GM18861 (cell line): Measurements from ENCODE around the gene ZNF773.
A peak's percentile ranks its signal among the peaks of the same experiment; 100 is the strongest.
"Not testable (repeated sequence)": the region's sequence is repeated elsewhere in the genome, so short reads cannot be mapped to it uniquely, and the experiment has no call there.

Experiments
- ATAC-seq: cut with Tn5 transposase; IDR thresholded peaks from one replicate; pipeline ENCODE4 v1.9.1; 2021; ENCODE audit not compliant: unreplicated experiment

Gene ZNF773

DNA sequence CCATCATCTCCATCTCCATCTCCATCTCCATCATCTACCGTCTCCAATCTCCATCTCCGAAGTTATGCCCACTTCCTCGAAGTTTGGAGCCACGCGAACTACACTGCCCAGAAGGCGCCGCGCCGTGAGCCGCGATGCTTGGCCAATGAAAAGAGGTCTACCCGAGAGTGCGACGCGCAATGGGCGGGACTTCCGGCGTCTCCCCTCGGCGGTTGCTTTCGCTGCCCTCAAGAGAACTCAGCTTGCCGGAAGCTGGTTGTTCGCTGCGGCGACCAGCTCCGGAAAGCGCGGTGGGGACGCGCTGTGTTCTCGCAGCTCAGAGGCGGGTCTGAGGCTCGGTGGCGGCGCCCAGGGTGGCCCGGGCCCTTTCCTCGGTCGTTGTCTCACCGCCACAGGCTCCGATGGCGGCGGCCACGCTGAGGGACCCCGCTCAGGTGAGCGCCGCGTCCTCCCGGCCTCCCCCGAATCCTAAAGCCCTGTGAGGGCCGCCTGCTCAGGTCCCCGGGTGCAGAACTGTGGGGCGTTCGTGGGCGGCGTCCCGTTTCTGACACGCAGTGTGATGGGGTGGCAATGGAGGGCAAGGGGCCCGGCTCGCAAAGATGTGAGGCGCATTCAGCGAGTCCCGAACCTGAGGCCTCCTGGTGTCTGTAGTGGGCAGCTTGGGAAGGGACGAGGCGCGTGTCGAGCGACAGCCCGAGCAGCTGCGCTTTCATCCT lies at the start of gene ZNF773:
Gene ZNF773 (plus strand): TSS at position 259 of the 716 bp plus-strand sequence. CDS start 143 bp downstream, at position 402.
- ATAC-seq = peak; percentile 93

DNA sequence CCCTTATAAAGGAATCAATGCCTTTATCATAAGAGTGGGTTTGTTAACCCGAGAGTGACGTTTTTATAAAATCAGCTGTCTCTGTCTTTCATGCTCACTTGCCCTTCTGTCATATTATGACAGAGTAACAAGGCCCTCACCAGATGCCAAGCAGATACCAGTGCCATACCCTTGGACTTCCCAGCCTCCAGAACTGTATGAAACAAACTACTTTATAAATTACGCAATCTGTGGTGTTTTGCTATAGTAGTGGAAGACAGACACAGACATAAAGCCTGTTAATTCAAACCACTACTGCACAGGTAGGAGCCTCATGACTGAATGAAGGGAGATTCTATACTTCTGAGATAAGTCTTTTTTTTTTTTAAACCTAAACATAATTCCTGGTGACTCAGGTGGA lies 47.4 kb upstream of the ZNF773 start:
- no peak for ATAC-seq

DNA sequence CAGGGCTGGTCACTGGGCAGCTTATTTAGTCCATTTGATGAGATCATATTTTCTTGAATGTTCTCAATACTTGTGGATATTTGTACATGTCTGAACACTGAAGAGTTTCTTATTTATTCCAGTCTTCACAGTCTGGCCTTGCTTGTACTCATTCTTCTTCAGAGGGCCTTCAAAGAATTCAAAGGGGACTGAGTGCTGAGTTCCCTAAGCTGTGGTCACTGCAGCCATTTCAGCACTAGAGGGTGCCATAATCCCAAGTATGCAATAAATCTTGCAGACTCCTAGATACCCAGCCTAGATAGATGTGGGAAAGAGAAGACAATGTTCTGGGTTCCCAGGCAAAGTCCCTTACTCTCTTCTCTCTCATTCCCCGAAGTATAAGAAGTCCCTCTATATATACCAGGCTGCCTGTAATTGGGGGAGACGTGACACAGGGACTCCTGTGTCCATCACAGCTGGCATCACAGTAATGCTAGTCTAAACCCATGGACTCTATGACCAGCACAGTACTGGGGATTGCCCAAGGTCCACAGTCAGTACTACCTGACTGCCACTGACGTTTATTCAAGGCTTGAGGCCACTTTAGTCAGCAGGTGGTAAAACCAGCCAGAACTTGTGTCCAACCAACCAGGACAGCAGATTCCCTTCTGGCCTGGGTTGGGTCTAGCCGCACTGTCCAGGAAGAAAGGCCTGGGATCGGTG lies 33.9 kb upstream of the ZNF773 start:
- ATAC-seq = no peak

GRCh38 chr19:57466489-57466888 lies 33.2 kb upstream of the ZNF773 start:
- no peak for ATAC-seq

GRCh38 chr19:57473646-57474045 lies 26.1 kb upstream of the ZNF773 start:
- ATAC-seq = no peak

- peak; percentile 73 for ATAC-seq
These were observed 22.3 kb upstream of the ZNF773 start, which contains the start of gene ZNF772 for GRCh38 chr19:57477191-57478008. Gene ZNF772 (minus strand): TSS chr19:57477566. CDS start chr19:57477309, 257 bp downstream.

DNA sequence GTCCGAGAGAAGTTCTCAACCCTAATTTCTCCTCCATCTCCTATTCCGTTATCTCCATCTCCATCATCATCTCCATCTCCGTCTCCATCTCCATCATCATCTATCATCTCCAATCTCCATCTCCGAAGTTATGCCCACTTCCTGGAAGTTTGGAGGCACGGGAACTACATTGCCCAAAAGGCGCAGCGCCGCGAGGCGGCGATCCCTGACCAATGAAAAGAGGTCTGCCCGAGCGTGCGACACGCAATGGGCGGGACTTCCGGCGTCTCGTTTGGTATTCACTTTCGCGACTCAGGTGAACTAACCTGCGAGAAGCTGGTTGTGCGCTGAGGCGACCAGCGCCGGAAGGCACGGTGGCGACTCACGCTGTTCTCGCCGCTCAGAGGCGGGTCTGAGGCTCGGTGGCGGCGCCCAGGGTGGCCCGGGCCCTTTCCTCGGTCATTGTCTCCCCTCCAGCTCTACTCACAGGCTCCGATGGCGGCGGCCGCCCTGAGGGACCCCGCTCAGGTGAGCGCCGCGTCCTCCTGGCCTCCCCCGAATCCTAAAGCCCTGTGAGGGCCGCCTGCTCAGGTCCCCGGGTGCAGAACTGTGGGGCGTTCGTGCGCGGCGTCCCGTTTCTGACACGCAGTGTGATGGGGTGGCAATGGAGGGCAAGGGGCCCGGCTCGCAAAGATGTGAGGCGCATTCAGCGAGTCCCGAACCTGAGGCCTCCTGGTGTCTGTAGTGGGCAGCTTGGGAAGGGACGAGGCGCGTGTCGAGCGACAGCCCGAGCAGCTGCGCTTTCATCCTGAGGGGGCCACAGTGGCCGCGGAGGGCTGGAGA lies 12.1 kb upstream of the ZNF773 start, which contains the start of gene ZNF419:
Gene ZNF419 (plus strand): TSS at position 274 of the 822 bp plus-strand sequence. CDS start 201 bp downstream, at position 475.
- peak; percentile 92 for ATAC-seq

- ATAC-seq = not testable (repeated sequence)
These were observed 11.5 kb upstream of the ZNF773 start for GRCh38 chr19:57488299-57488644.

DNA sequence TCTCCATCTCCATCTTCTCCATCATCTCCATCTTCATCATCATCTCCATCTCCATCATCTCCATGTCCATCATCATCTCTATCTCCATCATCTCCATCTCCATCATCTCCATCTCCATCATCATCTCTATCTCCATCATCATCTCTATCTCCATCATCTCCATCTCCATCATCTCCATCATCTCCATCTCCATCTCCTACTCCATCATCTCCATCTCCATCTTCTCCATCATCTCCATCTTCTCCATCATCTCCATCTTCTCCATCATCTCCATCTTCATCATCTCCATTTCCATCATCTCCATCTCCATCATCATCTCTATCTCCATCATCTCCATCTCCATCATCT lies 432 bp upstream of the ZNF773 start:
- not testable (repeated sequence) for ATAC-seq

GRCh38 chr19:57500400-57500799 lies 662 bp downstream of the ZNF773 start:
- not testable (repeated sequence) for ATAC-seq

GRCh38 chr19:57506163-57506562 lies 6.4 kb downstream of the ZNF773 start:
- no peak for ATAC-seq

- ATAC-seq = no peak
These were observed 11.7 kb downstream of the ZNF773 start for GRCh38 chr19:57511484-57511883.

- ATAC-seq = no peak
These were observed 13.1 kb downstream of the ZNF773 start for GRCh38 chr19:57512845-57513244.

DNA sequence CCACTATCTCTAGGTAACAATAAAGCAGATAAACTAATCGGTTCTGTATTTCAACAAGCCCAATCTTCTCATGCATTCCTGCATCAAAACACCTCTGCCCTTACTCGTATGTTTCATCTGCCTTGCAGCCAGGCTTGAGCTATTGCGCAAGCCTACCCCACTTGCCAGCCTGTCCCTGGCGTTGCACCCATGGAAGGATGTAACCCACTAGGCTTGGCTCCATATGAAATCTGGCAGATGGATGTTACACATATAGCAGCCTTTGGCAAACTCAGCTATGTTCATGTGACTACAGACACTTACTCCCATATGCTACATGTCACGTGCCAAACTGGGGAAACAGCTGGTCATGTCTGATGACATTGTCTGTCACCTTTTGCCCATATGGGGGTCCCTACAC lies 15.5 kb downstream of the ZNF773 start:
- no peak for ATAC-seq

DNA sequence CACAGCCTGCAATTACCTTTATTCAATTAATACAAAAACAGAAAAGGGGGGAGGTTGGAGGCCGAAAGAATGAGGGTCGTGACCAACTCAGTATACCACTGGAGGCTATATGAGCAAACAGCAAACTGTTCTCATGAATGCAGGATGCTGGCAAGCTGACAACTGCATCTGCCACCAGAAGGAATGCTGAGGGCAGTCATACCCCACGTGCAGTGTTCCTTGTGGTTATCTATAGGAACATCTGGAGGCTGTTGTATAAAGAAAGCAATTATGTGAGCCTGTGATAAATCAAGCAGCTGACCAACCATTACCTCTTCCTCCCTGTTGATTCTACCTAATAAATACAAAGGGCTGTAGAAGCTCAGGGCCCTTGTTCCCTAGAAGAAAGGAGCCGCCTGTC lies 18.3 kb downstream of the ZNF773 start:
- not testable (repeated sequence) for ATAC-seq

- peak; percentile 95 for ATAC-seq
These were observed 27.6 kb downstream of the ZNF773 start, which contains the start of gene ZNF549 for GRCh38 chr19:57527136-57527881. Gene ZNF549 (plus strand): TSS chr19:57527356. CDS start chr19:57527574, 218 bp downstream.

DNA sequence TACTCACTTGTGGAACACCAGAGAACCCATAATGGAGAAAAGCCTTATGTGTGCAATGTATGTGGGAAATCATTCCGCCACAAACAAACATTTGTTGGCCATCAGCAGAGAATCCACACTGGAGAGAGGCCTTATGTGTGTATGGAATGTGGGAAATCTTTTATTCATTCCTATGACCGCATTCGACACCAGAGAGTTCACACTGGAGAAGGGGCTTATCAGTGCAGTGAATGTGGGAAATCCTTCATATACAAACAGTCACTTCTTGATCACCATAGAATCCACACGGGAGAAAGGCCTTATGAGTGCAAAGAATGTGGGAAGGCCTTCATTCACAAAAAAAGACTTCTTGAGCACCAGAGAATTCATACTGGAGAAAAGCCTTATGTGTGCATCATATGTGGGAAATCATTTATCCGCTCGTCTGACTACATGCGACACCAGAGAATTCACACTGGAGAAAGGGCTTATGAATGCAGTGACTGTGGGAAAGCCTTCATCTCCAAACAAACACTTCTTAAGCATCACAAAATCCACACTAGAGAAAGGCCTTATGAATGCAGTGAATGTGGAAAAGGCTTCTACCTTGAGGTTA lies 38.3 kb downstream of the ZNF773 start:
- no peak for ATAC-seq

DNA sequence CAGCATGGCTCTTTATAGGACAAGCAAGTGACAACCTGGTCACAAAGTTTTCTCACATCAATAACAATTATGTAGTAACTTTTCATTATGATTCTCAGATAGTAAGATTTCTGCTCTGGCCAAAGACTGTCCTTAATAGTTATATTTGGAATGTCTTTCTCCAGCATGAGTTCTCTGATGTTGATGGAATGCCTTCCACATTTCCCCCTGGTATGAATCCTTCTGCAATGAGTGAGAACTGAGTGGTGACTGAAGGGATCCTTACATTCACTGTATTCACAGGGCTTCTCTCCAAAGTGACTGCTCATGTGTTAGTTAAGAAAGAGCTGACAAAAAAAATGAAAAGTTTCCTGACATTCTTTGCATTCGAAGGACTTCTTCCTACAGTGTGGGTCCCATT lies 46.8 kb downstream of the ZNF773 start:
- no peak for ATAC-seq

- no peak for ATAC-seq
These were observed 52.7 kb downstream of the ZNF773 start for GRCh38 chr19:57552432-57552831.
